Gastrocnemius medialis (tissue), 4 donors: Measurements from ENCODE around the gene NTN3. TPM values are rescaled to one million over a fixed set of nuclear protein-coding genes. Genes with fewer than 3 reads are reported as not detected.
A peak's percentile ranks its signal among the peaks of the same experiment; 100 is the strongest.

Experiments
- ATAC-seq, 2 donors: fragments of 150-250 bp; one replicate each; pipeline ENCODE4 v1.9.1; 2016
- DNase-seq, 2 donors: peaks; one replicate each; pipeline ENCODE4 v3.0.0-alpha.2; 2019
- H3K27ac ChIP-seq, 4 donors: fragments of 200-600 bp; sonication (generic); 1 replicate in 1 of 4; 2 replicates in 3 of 4; pipeline ENCODE4 v1.5.1; 2016 to 2018; ENCODE audit warnings: mild to moderate bottlenecking in 2 of 4, moderate library complexity in 1 of 4
- H3K27me3 ChIP-seq, 3 donors: fragments of 200-600 bp; sonication (generic) in 2 of 3; 1 replicate in 1 of 3; 2 replicates in 2 of 3; pipeline versions ENCODE4 v1.5.1 to v1.6.0; 2016 to 2019; ENCODE audit warnings: mild to moderate bottlenecking in 1 of 3, moderate library complexity in 1 of 3
- H3K36me3 ChIP-seq, 2 donors: fragments of 200-600 bp; sonication (generic) in 1 of 2; one replicate each; pipeline ENCODE4 v1.5.1; 2017 to 2018
- H3K4me1 ChIP-seq, 2 donors: fragments of 200-600 bp; sonication (generic) in 1 of 2; one replicate each; pipeline ENCODE4 v1.5.1; 2016 to 2017; ENCODE audit warnings: mild to moderate bottlenecking in 2 of 2
- H3K4me3 ChIP-seq, 4 donors: fragments of 200-600 bp; sonication (generic) in 3 of 4; 1 replicate in 1 of 4; 2 replicates in 3 of 4; pipeline ENCODE4 v1.5.1; 2016 to 2019; ENCODE audit warnings: mild to moderate bottlenecking in 2 of 4
- H3K9me3 ChIP-seq, 3 donors: fragments of 200-600 bp; sonication (generic) in 2 of 3; 1 replicate in 1 of 3; 2 replicates in 2 of 3; pipeline ENCODE4 v1.5.1; 2016 to 2019
- CTCF ChIP-seq, 5 experiments: fragments of 450-650 bp in 3 of 5; fragments of 200-600 bp in 2 of 5; sonication (generic) in 2 of 5; IDR thresholded peaks in 4 of 5; conservative IDR thresholded peaks in 1 of 5; 1 replicate in 4 of 5; 2 replicates in 1 of 5; pipeline ENCODE4 v1.5.1; 2016 to 2019; ENCODE audit warnings: antibody characterized with exemption in 5 of 5, mild to moderate bottlenecking in 3 of 5, moderate library complexity in 3 of 5
- POLR2A ChIP-seq, 2 donors: fragments of 450-650 bp; IDR thresholded peaks; one replicate each; pipeline ENCODE4 v1.6.1; 2017; ENCODE audit warnings: antibody characterized with exemption in 2 of 2, mild to moderate bottlenecking in 2 of 2, moderate library complexity in 2 of 2
- in situ Hi-C, 4 donors: fragments of 200-750 bp; cut with MboI; loops; one replicate each; pipeline versions ENCODE4 v1.15.0 to v1.8.0; 2017; ENCODE audit warnings: low sequenced_read_pairs in 4 of 4
- intact Hi-C: fragments of 100-400 bp; cut with DNase I; formaldehyde crosslinking; loops from one replicate; pipeline ENCODE4 v1.15.1; 2023; ENCODE audit warnings: low total_unique reads
- total RNA-seq, 4 donors: library from RNA; depleted of rRNA; stranded (reverse); fragments of >200 nt; gene quantifications; one replicate each; pipeline versions ENCODE4 v1.1.0 to v1.2.3, GENCODE V29; 2016

Gene NTN3
- total RNA-seq, 4 donors from 2014 or later, result not detected

DNA sequence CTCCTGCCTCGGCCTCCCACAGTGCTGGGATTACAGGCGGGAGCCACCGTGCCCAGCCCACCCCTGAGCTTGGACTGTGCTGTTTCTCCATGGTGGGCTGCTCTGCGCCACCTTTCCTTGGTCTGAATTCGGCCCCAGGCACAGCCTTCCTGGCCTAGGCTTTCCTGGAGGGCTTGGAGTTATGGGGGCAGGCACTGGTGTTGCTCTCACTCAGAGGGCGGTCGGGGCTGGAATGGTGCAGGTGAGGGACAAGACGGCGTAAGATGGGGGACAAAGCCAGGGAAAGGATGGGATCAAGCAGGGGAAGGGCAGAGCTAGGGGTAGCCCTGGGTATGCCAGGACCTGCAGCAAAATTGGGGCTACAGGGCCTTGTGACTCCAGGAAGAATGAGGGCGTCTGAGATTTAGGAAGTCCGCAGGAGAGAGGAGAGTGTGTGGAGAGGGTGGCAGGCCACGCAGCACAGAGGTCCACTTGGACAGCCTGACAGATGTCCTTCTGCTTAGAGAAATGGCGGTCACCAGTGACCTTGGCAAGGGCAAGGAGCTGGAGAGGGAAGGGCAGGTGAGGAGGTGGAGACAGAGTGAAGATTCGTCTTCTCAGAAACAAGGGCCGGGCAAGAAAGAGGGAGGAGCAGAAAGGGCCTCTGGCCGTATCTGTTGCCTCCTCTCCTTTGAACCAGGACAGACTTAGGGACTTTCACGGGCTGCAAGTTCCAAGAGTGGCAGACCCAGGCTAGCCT, 41.1 kb downstream of the NTN3 start:
- intact Hi-C loops, result loop anchor here (10.0 kb wide), 1 partner anchor 247 kb away; the partner anchor contains the start of gene RNPS1

GRCh38 chr16:2512735-2513404, 41.8 kb downstream of the NTN3 start:
- in situ Hi-C loops, result no loop called here
- no peaks in the 10 kb centered on the region for H3K9me3 ChIP-seq
- DNase-seq (no peak), ATAC-seq (no peak)
- H3K27me3 ChIP-seq, result no peaks in the 10 kb centered on the region
- peak overlapping the region; percentile 98 to 100 (median 98) for H3K27ac ChIP-seq
- peaks cover 36 to 40% of the 10 kb centered on the region in 2 donors for H3K4me1 ChIP-seq
- intact Hi-C loops, result loop anchor here (10.0 kb wide), 1 partner anchor 248 kb away; the partner anchor contains the start of gene RNPS1
- TF ChIP-seq CTCF (IDR thresholded peaks at IDR 0.05 in 4 of 5, conservative IDR thresholded peaks at IDR 0.05 in 1 of 5), result no peak
- no peak for TF ChIP-seq POLR2A (IDR thresholded peaks at IDR 0.05)
- H3K4me3 ChIP-seq, result peak overlapping the region; percentile 83 to 100 (median 88)
- H3K36me3 ChIP-seq, result no peaks in the 10 kb centered on the region

More for the DNA sequence above, 41.1 kb downstream of the NTN3 start:
- H3K27me3 ChIP-seq, result no peaks in the 10 kb centered on the region
- H3K27ac ChIP-seq, result peak overlapping the region in 2 of 4 donors; percentile 99 to 100
- no peaks in the 10 kb centered on the region for H3K9me3 ChIP-seq
- in situ Hi-C loops, result no loop called here
- peaks cover 29 to 33% of the 10 kb centered on the region in 2 donors for H3K4me1 ChIP-seq
- TF ChIP-seq CTCF (IDR thresholded peaks at IDR 0.05 in 4 of 5, conservative IDR thresholded peaks at IDR 0.05 in 1 of 5) (no peak), POLR2A (IDR thresholded peaks at IDR 0.05) (no peak)
- H3K4me3 ChIP-seq, result no peak overlapping the region
- no peak for DNase-seq
- no peaks in the 10 kb centered on the region for H3K36me3 ChIP-seq
- no peak for ATAC-seq

GRCh38 chr16:2513405-2514332, 42.6 kb downstream of the NTN3 start, which contains the start of gene ATP6V0C:
Gene ATP6V0C, plus strand, starts transcription at chr16:2513952. Its CDS starts 152 bp downstream, at chr16:2514104.
- Histone ChIP-seq H3K9me3 (no peaks in the 10 kb centered on the region), H3K4me1 (peaks cover 44 to 48% of the 10 kb centered on the region in 2 donors), H3K27ac (peak within 1 kb of the TSS; percentile 98 to 100 (median 98)), H3K36me3 (no peaks in the 10 kb centered on the region), H3K4me3 (peak within 1 kb of the TSS; percentile 83 to 100 (median 88)), H3K27me3 (no peaks in the 10 kb centered on the region)
- DNase-seq, result peak; percentile 82 to 90
- intact Hi-C loops, result loop anchor here (10.0 kb wide), 1 partner anchor 249 kb away; the partner anchor contains the start of gene RNPS1
- TF ChIP-seq POLR2A (IDR thresholded peaks at IDR 0.05), result peak; percentile 91
- no peak for TF ChIP-seq CTCF (IDR thresholded peaks at IDR 0.05 in 4 of 5, conservative IDR thresholded peaks at IDR 0.05 in 1 of 5)
- in situ Hi-C loops, result no loop called here
- ATAC-seq, result peak; percentile 87 to 91
